T-helper 2 cell treated with Interferon-gamma antibody and Interleukin-4, amounts not matched to agents 100 ng/mL and 5 ng/mL, for 36 hours (primary cell): ENCODE measurements around the gene CSAD. TPM values are rescaled to one million over a fixed set of nuclear protein-coding genes. Genes with fewer than 3 reads are reported as not detected.
"Not testable (repeated sequence)": the region's sequence is repeated elsewhere in the genome, so short reads cannot be mapped to it uniquely, and the experiment has no call there.

ENCODE experiments used
- intact Hi-C: fragments of 100-400 bp; cut with micrococcal nuclease; formaldehyde crosslinking; loops from one replicate; pipeline ENCODE4 v1.15.1; 2023
- total RNA-seq: library from RNA; stranded (reverse); gene quantifications from 2 replicates; pipeline ENCODE4 v1.2.3, GENCODE V29; 2022

Gene CSAD
- total RNA-seq, 1 donor from 2014 or later = 24.9 TPM

DNA sequence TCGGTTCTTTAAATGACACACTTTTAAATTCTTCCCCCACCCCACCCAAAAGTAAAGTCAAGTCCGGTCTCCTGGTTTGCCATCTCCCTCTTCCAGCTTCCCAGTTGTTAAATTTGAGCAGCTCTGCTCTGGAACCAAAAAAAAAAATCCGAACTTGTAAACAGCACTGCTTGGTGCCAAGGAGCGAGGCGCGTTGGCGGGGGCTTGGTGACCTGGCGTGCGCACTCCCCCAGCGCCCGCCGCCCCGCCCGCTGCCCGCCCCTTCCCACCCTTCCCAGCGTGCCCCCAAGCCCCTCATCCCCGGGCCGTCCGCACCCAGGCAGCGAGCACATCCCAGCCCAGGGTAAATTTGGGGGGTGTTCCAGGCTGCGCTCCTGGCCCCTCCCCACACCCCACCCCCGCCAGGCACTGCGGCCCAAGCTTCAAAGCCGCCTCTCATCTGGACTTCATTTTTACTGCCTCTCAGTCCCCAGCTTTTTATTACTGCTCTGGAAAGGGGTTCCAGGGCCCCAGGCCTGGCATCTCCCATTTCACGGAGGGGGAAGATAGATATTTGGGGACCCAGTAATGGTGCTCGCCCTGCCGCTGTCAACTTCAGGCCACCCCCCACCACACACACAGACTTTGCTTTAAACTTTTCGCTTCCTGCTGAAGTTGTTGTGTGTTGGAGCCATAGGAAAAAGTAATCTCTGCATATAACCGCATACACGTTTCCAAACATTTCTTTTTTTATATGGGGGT is 38.0 kb upstream of the CSAD start:
- intact Hi-C loops = loop anchor here (1.0 kb wide), 1 partner anchor 9 kb away; no protein-coding TSS in a partner anchor

DNA sequence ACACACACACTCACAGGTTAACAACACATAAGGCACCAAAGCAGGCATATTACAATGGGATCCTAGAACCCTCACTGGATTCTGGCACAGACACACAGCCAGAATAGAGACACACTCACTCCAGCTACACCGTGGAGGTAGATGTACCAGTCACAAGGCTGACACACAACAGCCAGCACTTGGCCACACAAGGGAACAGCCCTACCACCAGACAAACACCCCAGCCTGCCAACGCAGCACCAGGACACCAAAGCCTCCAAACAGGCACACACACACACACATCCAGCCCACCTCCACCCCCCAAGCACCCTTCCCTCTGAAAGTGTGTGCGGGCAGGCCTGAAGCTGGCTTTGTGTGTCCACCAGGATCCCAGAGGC is 37.2 kb upstream of the CSAD start:
- intact Hi-C loops = no loop called here

- intact Hi-C loops = no loop called here
Measured at GRCh38 chr12:53217051-53217930, 36.6 kb upstream of the CSAD start.

GRCh38 chr12:53215497-53215896 is 34.8 kb upstream of the CSAD start:
- intact Hi-C loops = no loop called here

DNA sequence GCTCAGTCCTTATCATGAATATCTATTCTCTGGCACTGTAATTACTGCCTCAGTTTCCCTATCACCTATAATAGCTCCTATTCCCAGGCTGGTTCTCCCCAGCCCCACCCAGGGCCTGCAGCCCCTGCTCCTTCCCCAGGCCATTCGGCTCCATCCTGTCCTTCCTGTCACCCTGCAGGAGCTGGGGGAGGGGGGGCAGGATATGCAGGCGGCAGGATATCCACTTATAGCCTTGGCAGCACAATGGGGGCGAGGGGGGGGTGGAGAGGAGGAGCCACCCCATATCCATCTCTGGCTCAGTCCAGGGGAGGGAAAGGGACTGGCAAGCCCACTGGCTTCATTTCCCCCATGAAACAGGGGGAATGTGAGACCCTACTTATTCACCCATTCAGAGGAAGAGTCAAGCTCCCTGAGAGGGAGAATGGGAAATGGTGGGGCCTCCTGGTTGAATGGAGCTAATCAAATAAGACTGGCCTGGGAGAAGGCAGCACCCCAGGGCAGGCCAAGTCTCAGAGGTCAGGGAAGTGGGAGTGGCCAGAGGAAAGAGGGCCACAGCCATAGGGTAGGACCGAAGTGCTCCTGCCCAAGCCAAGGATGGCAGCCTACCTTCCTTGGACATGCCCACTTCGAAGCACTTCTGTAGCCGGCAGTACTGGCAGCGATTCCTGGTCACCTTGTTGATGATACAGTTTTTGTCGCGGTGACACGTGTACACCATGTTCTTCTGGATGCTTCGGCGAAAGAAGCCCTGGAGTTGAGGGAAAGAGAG is 34.1 kb upstream of the CSAD start:
- intact Hi-C loops = no loop called here

- intact Hi-C loops = no loop called here
Measured at GRCh38 chr12:53214221-53214620, 33.5 kb upstream of the CSAD start.

DNA sequence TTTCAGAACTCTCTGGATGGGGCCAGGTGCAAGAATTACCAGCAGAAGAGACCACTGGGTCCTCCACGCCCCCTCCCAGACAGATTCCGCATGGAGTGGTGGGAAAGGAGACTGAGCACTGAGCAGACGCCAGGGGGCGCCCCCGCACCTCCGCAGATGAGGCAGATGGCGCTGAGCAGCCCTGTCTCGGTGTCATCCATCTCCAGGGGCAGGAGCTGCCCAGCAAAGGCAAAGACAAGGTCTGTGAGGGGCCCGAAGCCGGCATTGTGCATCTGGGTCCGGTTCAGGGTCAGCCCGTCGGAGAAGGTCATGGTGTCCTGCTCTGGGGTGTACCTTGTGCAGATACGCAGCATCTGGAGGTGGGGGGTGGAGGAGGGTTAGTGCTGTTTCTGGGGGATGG is 32.6 kb upstream of the CSAD start:
- intact Hi-C loops = loop anchor here (1.0 to 2.0 kb wide), 5 partner anchors 38 to 107 kb away; partner anchors contain the start of genes AAAS and ESPL1

DNA sequence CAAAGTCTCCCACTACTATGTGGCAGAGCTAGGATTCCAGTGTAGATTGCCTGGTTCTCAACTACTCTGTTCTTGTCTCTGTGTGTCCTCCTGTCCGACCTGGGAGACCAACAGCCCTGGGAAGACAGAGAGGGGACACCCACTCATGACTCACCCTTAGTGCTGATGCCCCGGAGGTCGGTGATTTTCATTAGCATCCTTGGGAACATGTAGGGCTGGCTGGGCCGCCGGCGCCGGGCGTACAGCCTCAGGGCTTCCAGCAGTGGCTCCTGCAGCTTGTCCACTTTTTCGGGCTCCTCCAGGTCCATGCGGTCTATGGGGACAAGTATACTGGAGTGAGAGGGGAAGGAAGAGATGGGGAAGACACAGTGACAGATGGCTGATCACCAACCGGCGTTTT is 32.2 kb upstream of the CSAD start:
- intact Hi-C loops = loop anchor here (1.0 to 2.0 kb wide), 5 partner anchors 38 to 108 kb away; partner anchors contain the start of genes AAAS and ESPL1

GRCh38 chr12:53211476-53212381 is 31.0 kb upstream of the CSAD start:
- intact Hi-C loops = loop anchor here (2.0 kb wide), 3 partner anchors 53 to 109 kb away; partner anchors contain the start of genes AAAS and ESPL1

- intact Hi-C loops = no loop called here
Measured at GRCh38 chr12:53210843-53211242, 30.1 kb upstream of the CSAD start.

GRCh38 chr12:53208877-53209463 is 28.2 kb upstream of the CSAD start:
- intact Hi-C loops = loop anchor here (1.0 kb wide), 2 partner anchors 10 to 11 kb away; no protein-coding TSS in a partner anchor

GRCh38 chr12:53208435-53208834 is 27.7 kb upstream of the CSAD start:
- intact Hi-C loops = no loop called here

- intact Hi-C loops = loop anchor here (2.0 kb wide), 1 partner anchor 88 kb away; the partner anchor contains the start of gene PFDN5
Measured at GRCh38 chr12:53207042-53207441, 26.3 kb upstream of the CSAD start, which contains the start of gene ITGB7. ITGB7 (minus strand) TSS chr12:53207251; CDS start chr12:53200443, 6,808 bp downstream.

DNA sequence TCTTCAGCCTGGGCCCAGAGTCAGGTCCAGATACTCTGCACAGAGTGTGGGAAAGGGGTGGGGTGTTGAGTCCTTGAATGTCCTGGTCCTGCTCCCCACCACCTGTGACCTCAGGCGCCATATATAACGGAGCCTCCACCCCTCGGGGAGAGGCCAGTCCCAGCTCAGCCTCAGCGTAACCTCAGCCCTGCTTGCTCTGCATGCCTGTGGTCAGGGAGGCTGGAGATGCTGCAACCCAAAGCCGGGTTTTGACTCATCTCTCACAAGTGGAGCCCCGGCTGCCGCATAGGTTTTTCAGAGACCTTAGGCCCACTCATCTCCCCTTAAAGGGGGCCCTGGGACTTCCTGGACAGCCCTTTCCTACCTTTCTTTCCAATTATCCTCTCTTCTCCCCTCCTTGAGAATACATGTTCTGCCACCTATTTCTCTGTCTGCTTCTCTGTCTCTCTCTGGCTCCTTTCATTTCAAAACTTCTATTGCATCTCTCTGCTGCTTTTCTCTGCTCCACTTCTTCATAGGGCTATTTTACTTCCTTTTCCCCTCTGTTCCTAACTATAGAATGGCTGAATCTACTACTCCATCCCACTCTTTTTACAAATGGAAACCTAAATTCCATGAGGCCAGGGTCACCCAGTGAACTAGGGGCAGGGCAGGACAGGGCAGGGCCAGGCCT is 25.2 kb upstream of the CSAD start:
- intact Hi-C loops = loop anchor here (2.0 kb wide), 1 partner anchor 89 kb away; the partner anchor contains the start of gene PFDN5

- intact Hi-C loops = no loop called here
Measured at GRCh38 chr12:53204351-53204750, 23.6 kb upstream of the CSAD start.

- intact Hi-C loops = not testable (repeated sequence)
Measured at GRCh38 chr12:53202316-53202715, 21.6 kb upstream of the CSAD start.

DNA sequence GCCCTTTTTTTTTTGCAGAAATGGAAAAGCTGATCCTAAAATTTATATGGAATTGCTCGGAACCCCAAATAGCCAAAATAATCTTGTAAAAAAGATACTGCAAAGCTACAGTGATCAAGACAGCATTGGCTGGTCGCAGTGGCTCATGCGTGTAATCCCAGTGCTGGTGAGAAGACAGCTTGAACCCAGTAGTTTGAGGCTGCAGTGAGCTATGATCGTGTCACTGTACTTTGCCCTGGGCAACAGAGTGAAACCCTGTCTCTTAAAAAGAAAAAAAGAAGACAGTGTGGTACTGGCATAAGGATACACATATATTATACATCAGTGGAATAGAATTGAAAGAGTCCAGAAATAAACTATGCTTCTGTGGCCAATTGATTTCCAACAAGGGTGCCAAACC is 20.9 kb upstream of the CSAD start:
- intact Hi-C loops = loop anchor here (1.0 kb wide), 1 partner anchor 20 kb away; no protein-coding TSS in a partner anchor

DNA sequence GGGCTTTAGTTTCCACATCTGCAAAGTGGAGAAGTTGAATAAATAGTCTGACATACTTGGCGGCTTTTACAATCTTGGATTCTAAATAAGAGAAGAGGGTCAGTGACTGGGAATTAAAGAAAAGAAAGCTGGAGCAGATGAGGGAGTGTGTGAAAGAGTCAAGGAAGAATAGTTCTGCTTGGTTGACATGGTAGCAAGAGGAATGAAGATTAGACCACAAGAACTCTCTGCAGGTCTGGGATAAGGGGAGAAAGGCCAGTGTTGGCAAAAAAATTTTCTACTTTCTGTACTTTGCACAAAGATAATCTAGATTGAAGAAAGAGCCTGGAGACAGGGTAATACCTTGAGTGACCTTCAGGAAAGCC is 20.4 kb upstream of the CSAD start:
- intact Hi-C loops = loop anchor here (1.0 kb wide), 1 partner anchor 20 kb away; no protein-coding TSS in a partner anchor
